HEK293 (cell line): ENCODE measurements around the gene CRTAC1.

Experiments used
- CTCF ChIA-PET: fragments of 350-600 bp; formaldehyde crosslinking; extraction: SDS; loops from one replicate; lab custom pipeline; 2021; ENCODE audit warnings: antibody characterized with exemption; lab: Yijun Ruan, JAX
- POLR2A ChIA-PET: fragments of 300-600 bp; formaldehyde crosslinking; extraction: SDS; loops from one replicate; lab custom pipeline; 2020; ENCODE audit warnings: antibody characterized with exemption, inconsistent platforms; lab: Yijun Ruan, JAX
- H3K27ac ChIP-seq: fragments of 200-500 bp; sonication (Bioruptor generic); 2 replicates; pipeline ENCODE4 v1.5.1; 2014; ENCODE audit warnings: low read depth, low read length, control low read depth, inconsistent platforms; ENCODE audit errors: extremely low read depth
- H3K36me3 ChIP-seq, 2 experiments: fragments of 200-500 bp in 1 of 2; sonication (Bioruptor generic) in 1 of 2; 1 replicate in 1 of 2; 2 replicates in 1 of 2; pipeline ENCODE4 v1.5.1; 2014 to 2017; ENCODE audit warnings: inconsistent platforms in 2 of 2, low read length in 2 of 2; ENCODE audit not compliant: control insufficient read depth in 2 of 2, insufficient read depth in 1 of 2
- H3K4me1 ChIP-seq: fragments of 200-500 bp; sonication (Bioruptor generic); 2 replicates; pipeline ENCODE4 v1.5.1; 2014; ENCODE audit warnings: mild to moderate bottlenecking, low read length, inconsistent platforms; ENCODE audit not compliant: control insufficient read depth, insufficient read depth
- H3K4me3 ChIP-seq: 2 replicates; pipeline ENCODE4 v1.5.1; 2011; ENCODE audit warnings: low read depth, mild to moderate bottlenecking, control low read depth, low read length, moderate library complexity
- H3K9me3 ChIP-seq: fragments of 200-500 bp; sonication (Bioruptor generic); 2 replicates; pipeline ENCODE4 v1.5.1; 2014; ENCODE audit warnings: low read depth, low read length, inconsistent platforms; ENCODE audit not compliant: control insufficient read depth, insufficient read depth
- CTCF ChIP-seq: fragments of 450-650 bp; formaldehyde crosslinking; IDR thresholded peaks from 2 replicates; pipeline ENCODE4 v1.5.1; 2016; ENCODE audit warnings: missing biosample characterization, missing genetic modification characterization
- GLI2 ChIP-seq: fragments of 450-650 bp; formaldehyde crosslinking; IDR thresholded peaks from 2 replicates; pipeline ENCODE4; 2017; ENCODE audit warnings: missing biosample characterization, missing genetic modification characterization, low read depth, borderline replicate concordance
- HOXD13 ChIP-seq: sonication (generic); formaldehyde crosslinking; IDR thresholded peaks from 2 replicates; pipeline ENCODE4 v1.8.0; 2022; ENCODE audit warnings: missing genetic modification reagents, borderline replicate concordance
- KLF10 ChIP-seq: fragments of 450-650 bp; IDR thresholded peaks from 2 replicates; pipeline ENCODE4 v1.5.1; 2018; ENCODE audit warnings: missing biosample characterization, mild to moderate bottlenecking, missing genetic modification characterization
- KLF9 ChIP-seq: fragments of 450-650 bp; formaldehyde crosslinking; IDR thresholded peaks from 2 replicates; pipeline ENCODE4 v1.5.1; 2016; ENCODE audit warnings: missing biosample characterization, missing genetic modification characterization, low read depth
- PBX3 ChIP-seq: sonication (generic); formaldehyde crosslinking; IDR thresholded peaks from 2 replicates; pipeline ENCODE4 v1.8.1; 2022; ENCODE audit warnings: mild to moderate bottlenecking, moderate library complexity, missing genetic modification reagents
- ZBTB8A ChIP-seq: fragments of 450-650 bp; formaldehyde crosslinking; IDR thresholded peaks from 2 replicates; pipeline ENCODE4 v1.5.1; 2016; ENCODE audit warnings: missing biosample characterization, missing genetic modification characterization
- ZNF138 ChIP-seq: fragments of 450-650 bp; formaldehyde crosslinking; IDR thresholded peaks from 2 replicates; pipeline ENCODE4 v1.5.1; 2016; ENCODE audit warnings: missing biosample characterization, missing genetic modification characterization, borderline replicate concordance
- ZNF24 ChIP-seq: fragments of 450-650 bp; formaldehyde crosslinking; IDR thresholded peaks from 2 replicates; pipeline ENCODE4 v1.5.1; 2016; ENCODE audit warnings: missing biosample characterization, missing genetic modification characterization
- ZNF302 ChIP-seq: fragments of 450-650 bp; formaldehyde crosslinking; IDR thresholded peaks from 2 replicates; pipeline ENCODE4 v1.5.1; 2016; ENCODE audit warnings: missing biosample characterization, missing genetic modification characterization, low read depth
- ZNF366 ChIP-seq: fragments of 450-650 bp; formaldehyde crosslinking; conservative IDR thresholded peaks from 2 replicates; pipeline ENCODE4 v1.5.1; 2016; ENCODE audit warnings: missing biosample characterization, missing genetic modification characterization
- ZNF426 ChIP-seq: fragments of 450-650 bp; formaldehyde crosslinking; IDR thresholded peaks from 2 replicates; pipeline ENCODE4 v1.5.1; 2017; ENCODE audit warnings: missing biosample characterization, missing genetic modification characterization, mild to moderate bottlenecking, inconsistent platforms, moderate library complexity
- ZNF48 ChIP-seq: fragments of 450-650 bp; formaldehyde crosslinking; IDR thresholded peaks from 2 replicates; pipeline ENCODE4 v1.5.1; 2016; ENCODE audit warnings: missing biosample characterization, missing genetic modification characterization
- ZNF623 ChIP-seq: fragments of 450-650 bp; formaldehyde crosslinking; IDR thresholded peaks from 2 replicates; pipeline ENCODE4 v1.5.1; 2016; ENCODE audit warnings: missing biosample characterization, missing genetic modification characterization
- ZNF76 ChIP-seq: fragments of 450-650 bp; formaldehyde crosslinking; IDR thresholded peaks from 2 replicates; pipeline ENCODE4; 2016; ENCODE audit warnings: low read depth, missing biosample characterization, missing genetic modification characterization, borderline replicate concordance
- ZNF791 ChIP-seq: fragments of 450-650 bp; formaldehyde crosslinking; IDR thresholded peaks from 2 replicates; pipeline ENCODE4 v1.5.1; 2016; ENCODE audit warnings: missing biosample characterization, missing genetic modification characterization
- TF ChIP-seq, protein P1 (sequence below): fragments of 450-650 bp; formaldehyde crosslinking; IDR thresholded peaks from 2 replicates; pipeline ENCODE4 v1.5.1; 2016; ENCODE audit warnings: missing biosample characterization, missing genetic modification characterization, low read depth
- TF ChIP-seq, protein P2 (sequence below): fragments of 450-650 bp; formaldehyde crosslinking; IDR thresholded peaks from 2 replicates; pipeline ENCODE4 v1.5.1; 2016; ENCODE audit warnings: missing biosample characterization, missing genetic modification characterization
- TF ChIP-seq, protein P3 (sequence below): fragments of 450-650 bp; formaldehyde crosslinking; IDR thresholded peaks from 2 replicates; pipeline ENCODE4 v1.5.1; 2017; ENCODE audit warnings: missing biosample characterization, missing genetic modification characterization
- TF ChIP-seq, protein P4 (sequence below): fragments of 450-650 bp; formaldehyde crosslinking; IDR thresholded peaks from 2 replicates; pipeline ENCODE4 v1.5.1; 2016; ENCODE audit warnings: missing biosample characterization, missing genetic modification characterization

CRTAC1 gene

GRCh38 chr10:97964748-97965147 is 65.7 kb downstream of the CRTAC1 start:
- ChIA-PET POLR2A (no interaction called here), CTCF (no interaction called here)
- no peaks in the 10 kb centered on the region for H3K4me1 ChIP-seq
- H3K27ac ChIP-seq = no peak overlapping the region
- H3K36me3 ChIP-seq = no peaks in the 10 kb centered on the region
- H3K9me3 ChIP-seq = no peaks in the 10 kb centered on the region
- TF ChIP-seq ZNF48 (no peak), ZNF24 (no peak), ZNF366 (tag by site-specific recombination) (no peak), ZNF791 (tag by site-specific recombination) (no peak), KLF10 (tag by site-specific recombination) (no peak), ZNF623 (no peak), ZNF76 (no peak), GLI2 (no peak), ZNF138 (tag by site-specific recombination) (no peak), ZNF302 (tag by site-specific recombination) (no peak), ZBTB8A (tag by site-specific recombination) (no peak), CTCF (tag by site-specific recombination) (no peak), KLF9 (no peak), HOXD13 (no peak), ZNF426 (tag by site-specific recombination) (no peak), PBX3 (CRISPR knock-in tag) (no peak)
- TF ChIP-seq, protein P1, sequence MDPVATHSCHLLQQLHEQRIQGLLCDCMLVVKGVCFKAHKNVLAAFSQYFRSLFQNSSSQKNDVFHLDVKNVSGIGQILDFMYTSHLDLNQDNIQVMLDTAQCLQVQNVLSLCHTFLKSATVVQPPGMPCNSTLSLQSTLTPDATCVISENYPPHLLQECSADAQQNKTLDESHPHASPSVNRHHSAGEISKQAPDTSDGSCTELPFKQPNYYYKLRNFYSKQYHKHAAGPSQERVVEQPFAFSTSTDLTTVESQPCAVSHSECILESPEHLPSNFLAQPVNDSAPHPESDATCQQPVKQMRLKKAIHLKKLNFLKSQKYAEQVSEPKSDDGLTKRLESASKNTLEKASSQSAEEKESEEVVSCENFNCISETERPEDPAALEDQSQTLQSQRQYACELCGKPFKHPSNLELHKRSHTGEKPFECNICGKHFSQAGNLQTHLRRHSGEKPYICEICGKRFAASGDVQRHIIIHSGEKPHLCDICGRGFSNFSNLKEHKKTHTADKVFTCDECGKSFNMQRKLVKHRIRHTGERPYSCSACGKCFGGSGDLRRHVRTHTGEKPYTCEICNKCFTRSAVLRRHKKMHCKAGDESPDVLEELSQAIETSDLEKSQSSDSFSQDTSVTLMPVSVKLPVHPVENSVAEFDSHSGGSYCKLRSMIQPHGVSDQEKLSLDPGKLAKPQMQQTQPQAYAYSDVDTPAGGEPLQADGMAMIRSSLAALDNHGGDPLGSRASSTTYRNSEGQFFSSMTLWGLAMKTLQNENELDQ (tag by site-specific recombination) = no peak
- TF ChIP-seq, protein P2, sequence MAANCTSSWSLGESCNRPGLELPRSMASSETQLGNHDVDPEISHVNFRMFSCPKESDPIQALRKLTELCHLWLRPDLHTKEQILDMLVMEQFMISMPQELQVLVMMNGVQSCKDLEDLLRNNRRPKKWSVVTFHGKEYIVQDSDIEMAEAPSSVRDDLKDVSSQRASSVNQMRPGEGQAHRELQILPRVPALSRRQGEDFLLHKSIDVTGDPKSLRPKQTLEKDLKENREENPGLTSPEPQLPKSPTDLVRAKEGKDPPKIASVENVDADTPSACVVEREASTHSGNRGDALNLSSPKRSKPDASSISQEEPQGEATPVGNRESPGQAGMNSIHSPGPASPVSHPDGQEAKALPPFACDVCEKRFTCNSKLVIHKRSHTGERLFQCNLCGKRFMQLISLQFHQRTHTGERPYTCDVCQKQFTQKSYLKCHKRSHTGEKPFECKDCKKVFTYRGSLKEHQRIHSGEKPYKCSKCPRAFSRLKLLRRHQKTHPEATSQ (tag by site-specific recombination) = no peak
- TF ChIP-seq, protein P3, sequence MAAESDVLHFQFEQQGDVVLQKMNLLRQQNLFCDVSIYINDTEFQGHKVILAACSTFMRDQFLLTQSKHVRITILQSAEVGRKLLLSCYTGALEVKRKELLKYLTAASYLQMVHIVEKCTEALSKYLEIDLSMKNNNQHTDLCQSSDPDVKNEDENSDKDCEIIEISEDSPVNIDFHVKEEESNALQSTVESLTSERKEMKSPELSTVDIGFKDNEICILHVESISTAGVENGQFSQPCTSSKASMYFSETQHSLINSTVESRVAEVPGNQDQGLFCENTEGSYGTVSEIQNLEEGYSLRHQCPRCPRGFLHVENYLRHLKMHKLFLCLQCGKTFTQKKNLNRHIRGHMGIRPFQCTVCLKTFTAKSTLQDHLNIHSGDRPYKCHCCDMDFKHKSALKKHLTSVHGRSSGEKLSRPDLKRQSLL (tag by site-specific recombination) = no peak
- TF ChIP-seq, protein P4, sequence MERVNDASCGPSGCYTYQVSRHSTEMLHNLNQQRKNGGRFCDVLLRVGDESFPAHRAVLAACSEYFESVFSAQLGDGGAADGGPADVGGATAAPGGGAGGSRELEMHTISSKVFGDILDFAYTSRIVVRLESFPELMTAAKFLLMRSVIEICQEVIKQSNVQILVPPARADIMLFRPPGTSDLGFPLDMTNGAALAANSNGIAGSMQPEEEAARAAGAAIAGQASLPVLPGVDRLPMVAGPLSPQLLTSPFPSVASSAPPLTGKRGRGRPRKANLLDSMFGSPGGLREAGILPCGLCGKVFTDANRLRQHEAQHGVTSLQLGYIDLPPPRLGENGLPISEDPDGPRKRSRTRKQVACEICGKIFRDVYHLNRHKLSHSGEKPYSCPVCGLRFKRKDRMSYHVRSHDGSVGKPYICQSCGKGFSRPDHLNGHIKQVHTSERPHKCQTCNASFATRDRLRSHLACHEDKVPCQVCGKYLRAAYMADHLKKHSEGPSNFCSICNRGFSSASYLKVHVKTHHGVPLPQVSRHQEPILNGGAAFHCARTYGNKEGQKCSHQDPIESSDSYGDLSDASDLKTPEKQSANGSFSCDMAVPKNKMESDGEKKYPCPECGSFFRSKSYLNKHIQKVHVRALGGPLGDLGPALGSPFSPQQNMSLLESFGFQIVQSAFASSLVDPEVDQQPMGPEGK = no peak
- H3K4me3 ChIP-seq = no peak overlapping the region
